ENCODE results near the gene ZRANB3. TPM values are rescaled to one million over a fixed set of nuclear protein-coding genes. Genes with fewer than 3 reads are reported as not detected.

The ZRANB3 gene
- total RNA-seq, 1 experiment from 2014 or later: 15.9 TPM

GRCh38 chr2:135159191-135159590 is 371.8 kb downstream of the ZRANB3 start (continued):
- TF ChIP-seq CTCF (IDR thresholded peaks at IDR 0.05): no peak
- TF ChIP-seq NFYB (CRISPR knock-in tag; conservative IDR thresholded peaks at IDR 0.05; ENCODE audit: low read depth): no peak
- no peak for TF ChIP-seq ZMAT4 (CRISPR knock-in tag; IDR thresholded peaks at IDR 0.05)
- TF ChIP-seq SP1 (CRISPR knock-in tag; conservative IDR thresholded peaks at IDR 0.05): no peak
- no peak for TF ChIP-seq OVOL2 (CRISPR knock-in tag; IDR thresholded peaks at IDR 0.05; ENCODE audit: borderline replicate concordance)

- H3K27ac Mint-ChIP-seq: no peak overlapping the region
- H3K4me3 Mint-ChIP-seq: no peak overlapping the region
- H3K9me3 Mint-ChIP-seq: no peaks in the 10 kb centered on the region
- no peak for DNase-seq (ENCODE audit: low spot score)
- peaks cover 42% of the 10 kb centered on the region for H3K36me3 Mint-ChIP-seq
- H3K27me3 Mint-ChIP-seq (ENCODE audit: low read depth): no peaks in the 10 kb centered on the region
- H3K4me1 Mint-ChIP-seq: no peaks in the 10 kb centered on the region
- ATAC-seq: no peak
- CTCF ChIA-PET: no interaction called here
- POLR2A ChIA-PET: no interaction called here
- TF ChIP-seq ZNF232 (CRISPR knock-in tag; IDR thresholded peaks at IDR 0.05): no peak
- no peak for TF ChIP-seq ETV6 (CRISPR knock-in tag; IDR thresholded peaks at IDR 0.05)
- TF ChIP-seq JUN (CRISPR knock-in tag; IDR thresholded peaks at IDR 0.05): no peak
- TF ChIP-seq ZBTB21 (CRISPR knock-in tag; IDR thresholded peaks at IDR 0.05; ENCODE audit: borderline replicate concordance): no peak
- TF ChIP-seq NFATC4 (CRISPR knock-in tag; IDR thresholded peaks at IDR 0.05): no peak
- no peak for TF ChIP-seq ERG (CRISPR knock-in tag; IDR thresholded peaks at IDR 0.05)
- TF ChIP-seq SMAD3 (CRISPR knock-in tag; IDR thresholded peaks at IDR 0.05; ENCODE audit: borderline replicate concordance): no peak
Measured at GRCh38 chr2:135157856-135158255, 373.2 kb downstream of the ZRANB3 start.

- no peaks in the 10 kb centered on the region for H3K4me1 Mint-ChIP-seq
- no peaks in the 10 kb centered on the region for H3K9me3 Mint-ChIP-seq
- ATAC-seq: no peak
- CTCF ChIA-PET: no interaction called here
- POLR2A ChIA-PET: interaction anchor here (0.6 kb wide), 1 partner anchor 8 kb away, joined by 4 read pairs; no protein-coding TSS in a partner anchor
- DNase-seq (ENCODE audit: low spot score): no peak
- no peak overlapping the region for H3K4me3 Mint-ChIP-seq
- H3K36me3 Mint-ChIP-seq: peaks cover 49% of the 10 kb centered on the region
- H3K27ac Mint-ChIP-seq: no peak overlapping the region
- TF ChIP-seq KAT7 (CRISPR knock-in tag; IDR thresholded peaks at IDR 0.05; ENCODE audit: borderline replicate concordance) (no peak), NR1H2 (CRISPR knock-in tag; IDR thresholded peaks at IDR 0.05) (no peak), NFE2L1 (CRISPR knock-in tag; IDR thresholded peaks at IDR 0.05) (no peak), FOXP1 (CRISPR knock-in tag; IDR thresholded peaks at IDR 0.05; ENCODE audit: borderline replicate concordance) (no peak), ELF4 (CRISPR knock-in tag; IDR thresholded peaks at IDR 0.05; ENCODE audit: low read depth) (no peak), GABPB1 (CRISPR knock-in tag; IDR thresholded peaks at IDR 0.05) (no peak), CBFB (CRISPR knock-in tag; IDR thresholded peaks at IDR 0.05; ENCODE audit: low read depth) (no peak), IRF1 (CRISPR knock-in tag; IDR thresholded peaks at IDR 0.05) (no peak), ZNF671 (CRISPR knock-in tag; IDR thresholded peaks at IDR 0.05) (no peak), E2F5 (CRISPR knock-in tag; IDR thresholded peaks at IDR 0.05) (no peak), EMX1 (CRISPR knock-in tag; IDR thresholded peaks at IDR 0.05) (no peak)
- H3K27me3 Mint-ChIP-seq (ENCODE audit: low read depth): no peaks in the 10 kb centered on the region
Measured at GRCh38 chr2:135154962-135155361, 376.1 kb downstream of the ZRANB3 start.
